Skin of body (tissue), 2 donors: ENCODE data around the gene STK11IP. TPM values are rescaled to one million over a fixed set of nuclear protein-coding genes. Genes with fewer than 3 reads are reported as not detected.
A peak's percentile ranks its signal among the peaks of the same experiment; 100 is the strongest.

Experiments
- DNase-seq: peaks from one replicate; lab custom pipeline; 2025; lab: John Stamatoyannopoulos, UW
- total RNA-seq: library from RNA; depleted of rRNA; stranded (reverse); fragments of >200 nt; gene quantifications from one replicate; pipeline ENCODE4 v1.2.3, GENCODE V29; 2014

Gene STK11IP
- total RNA-seq, 1 donor from 2014 or later: 22.8 TPM

- DNase-seq: no peak
These were observed 16.3 kb upstream of the STK11IP start for GRCh38 chr2:219581346-219581745.

- no peak for DNase-seq
These were observed 6.6 kb upstream of the STK11IP start for GRCh38 chr2:219591091-219591490.

GRCh38 chr2:219592736-219593135 lies 4.9 kb upstream of the STK11IP start:
- no peak for DNase-seq

GRCh38 chr2:219593154-219593553 lies 4.5 kb upstream of the STK11IP start:
- DNase-seq: no peak

GRCh38 chr2:219595256-219595655 lies 2.4 kb upstream of the STK11IP start:
- DNase-seq: peak; percentile 54

GRCh38 chr2:219596954-219597551 lies 604 bp upstream of the STK11IP start:
- DNase-seq: no peak

GRCh38 chr2:219598308-219599078 lies 836 bp downstream of the STK11IP start:
- no peak for DNase-seq

GRCh38 chr2:219603771-219604170 lies 6.1 kb downstream of the STK11IP start:
- no peak for DNase-seq

- DNase-seq: no peak
These were observed 7.9 kb downstream of the STK11IP start for GRCh38 chr2:219605607-219605954.

- DNase-seq: no peak
These were observed 10.3 kb downstream of the STK11IP start for GRCh38 chr2:219607931-219608330.

GRCh38 chr2:219608399-219608964 lies 10.8 kb downstream of the STK11IP start:
- no peak for DNase-seq

- no peak for DNase-seq
These were observed 11.6 kb downstream of the STK11IP start for GRCh38 chr2:219609149-219609750.

- no peak for DNase-seq
These were observed 13.6 kb downstream of the STK11IP start for GRCh38 chr2:219611306-219611705.

- DNase-seq: no peak
These were observed 14.4 kb downstream of the STK11IP start for GRCh38 chr2:219611866-219612576.

- DNase-seq: no peak
These were observed 15.1 kb downstream of the STK11IP start for GRCh38 chr2:219612577-219613286.

- DNase-seq: no peak
These were observed 15.9 kb downstream of the STK11IP start for GRCh38 chr2:219613461-219614070.

GRCh38 chr2:219614076-219614860 lies 16.6 kb downstream of the STK11IP start:
- DNase-seq: no peak

GRCh38 chr2:219615036-219615435 lies 17.4 kb downstream of the STK11IP start:
- DNase-seq: no peak

- DNase-seq: no peak
These were observed 18.2 kb downstream of the STK11IP start for GRCh38 chr2:219615894-219616293.

- no peak for DNase-seq
These were observed 18.9 kb downstream of the STK11IP start for GRCh38 chr2:219616550-219616949.
